ENCODE data around the gene AGPAT3. TPM values are rescaled to one million over a fixed set of nuclear protein-coding genes. Genes with fewer than 3 reads are reported as not detected.

Gene AGPAT3
- total and polyA plus RNA-seq, 2 experiments from 2014 or later: 41.0 to 51.2 TPM

DNA sequence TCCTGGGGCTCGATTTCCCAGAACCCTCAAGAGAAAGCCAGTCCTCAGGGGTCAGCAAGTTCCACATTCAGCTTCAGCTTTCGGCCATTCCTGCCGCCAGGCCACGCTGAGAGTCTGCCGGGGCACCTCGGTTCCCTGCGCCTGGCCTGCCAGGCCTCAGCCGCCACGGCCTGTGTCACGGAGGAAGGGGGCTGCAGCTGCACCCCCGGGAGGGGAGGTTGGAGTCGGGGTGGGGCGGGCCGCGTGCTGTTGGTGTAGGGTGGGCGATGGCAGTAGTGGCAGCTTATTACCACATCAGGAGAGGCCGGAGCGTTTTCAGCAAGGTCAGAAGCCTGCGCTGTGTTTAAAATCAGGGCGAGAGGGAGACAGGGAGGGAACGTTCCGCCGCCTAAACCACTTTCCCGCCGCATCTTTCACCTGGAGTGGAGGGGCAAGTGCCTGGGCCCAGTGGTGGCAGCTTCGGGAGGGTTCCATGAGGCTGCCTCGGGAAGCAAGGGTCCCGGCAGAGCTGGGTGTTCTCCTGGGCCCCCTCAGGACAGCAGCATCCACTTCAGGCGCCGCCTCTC is 78.6 kb downstream of the AGPAT3 start:
- no peaks in the 10 kb centered on the region for H3K9me3 ChIP-seq (ENCODE audit: low read depth)
- WGBS (ENCODE audit: low lambda C conversion rate, missing lambda C conversion rate): 95% methylated on average over 15 of the region's 30 CpGs
- no peak overlapping the region for H3K27ac ChIP-seq
- TF ChIP-seq, protein P1, sequence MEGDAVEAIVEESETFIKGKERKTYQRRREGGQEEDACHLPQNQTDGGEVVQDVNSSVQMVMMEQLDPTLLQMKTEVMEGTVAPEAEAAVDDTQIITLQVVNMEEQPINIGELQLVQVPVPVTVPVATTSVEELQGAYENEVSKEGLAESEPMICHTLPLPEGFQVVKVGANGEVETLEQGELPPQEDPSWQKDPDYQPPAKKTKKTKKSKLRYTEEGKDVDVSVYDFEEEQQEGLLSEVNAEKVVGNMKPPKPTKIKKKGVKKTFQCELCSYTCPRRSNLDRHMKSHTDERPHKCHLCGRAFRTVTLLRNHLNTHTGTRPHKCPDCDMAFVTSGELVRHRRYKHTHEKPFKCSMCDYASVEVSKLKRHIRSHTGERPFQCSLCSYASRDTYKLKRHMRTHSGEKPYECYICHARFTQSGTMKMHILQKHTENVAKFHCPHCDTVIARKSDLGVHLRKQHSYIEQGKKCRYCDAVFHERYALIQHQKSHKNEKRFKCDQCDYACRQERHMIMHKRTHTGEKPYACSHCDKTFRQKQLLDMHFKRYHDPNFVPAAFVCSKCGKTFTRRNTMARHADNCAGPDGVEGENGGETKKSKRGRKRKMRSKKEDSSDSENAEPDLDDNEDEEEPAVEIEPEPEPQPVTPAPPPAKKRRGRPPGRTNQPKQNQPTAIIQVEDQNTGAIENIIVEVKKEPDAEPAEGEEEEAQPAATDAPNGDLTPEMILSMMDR (IDR thresholded peaks at IDR 0.05; ENCODE audit: poor library complexity): no peak
- TF ChIP-seq EZH2phosphoT487 (IDR thresholded peaks at IDR 0.05; ENCODE audit: low read depth, severe bottlenecking, unreplicated experiment): no peak
- no peak for TF ChIP-seq EZH2 (IDR thresholded peaks at IDR 0.05; ENCODE audit: borderline replicate concordance)
- H3K36me3 ChIP-seq (replicated peaks; ENCODE audit: insufficient read depth, low read depth): no peaks in the 10 kb centered on the region
- peaks cover 44% of the 10 kb centered on the region for H4K20me1 ChIP-seq (ENCODE audit: insufficient read depth, poor library complexity, severe bottlenecking)
- H3K9me2 ChIP-seq (replicated peaks; ENCODE audit: insufficient read depth): no peaks in the 10 kb centered on the region
- H3K4me2 ChIP-seq: no peak overlapping the region
- no peak for DNase-seq (ENCODE audit: low spot score)
- H3K79me2 ChIP-seq: peaks cover 26% of the 10 kb centered on the region
- no peak overlapping the region for H2AFZ ChIP-seq
- no peaks in the 10 kb centered on the region for H3K27me3 ChIP-seq
- H3K4me1 ChIP-seq (ENCODE audit: insufficient read depth): peaks cover 4% of the 10 kb centered on the region
- H3K4me3 ChIP-seq: no peak overlapping the region

DNA sequence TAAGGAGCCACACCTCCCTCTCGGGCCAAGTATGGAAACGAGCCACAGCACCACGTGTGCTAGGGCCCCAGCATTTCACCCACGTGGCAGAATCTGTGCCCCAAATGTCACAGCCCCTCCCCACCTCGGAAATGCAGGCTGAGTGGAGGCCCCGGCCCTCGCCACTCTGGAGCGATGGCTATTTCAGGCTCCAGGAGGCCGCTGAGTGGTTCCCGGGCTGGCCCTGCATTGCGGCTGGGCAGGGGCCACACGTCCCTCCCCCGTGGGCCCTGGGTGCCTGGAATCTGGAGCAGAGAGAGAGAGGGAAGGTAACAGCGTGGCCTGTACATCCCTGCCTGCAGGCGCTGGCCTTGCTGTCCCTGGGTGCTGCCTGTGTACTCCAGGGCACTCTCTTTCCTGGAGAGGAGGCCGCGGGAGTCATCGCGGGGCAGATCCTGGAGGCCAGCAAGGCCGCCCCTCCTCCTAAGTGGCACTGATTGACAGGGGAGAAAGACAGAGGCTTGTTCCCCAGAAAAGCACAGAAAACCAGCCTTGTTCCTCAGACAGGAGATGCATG is 79.1 kb downstream of the AGPAT3 start:
- no peak for TF ChIP-seq EZH2 (IDR thresholded peaks at IDR 0.05; ENCODE audit: borderline replicate concordance)
- TF ChIP-seq, protein P1 (IDR thresholded peaks at IDR 0.05; ENCODE audit: poor library complexity): no peak
- no peak for TF ChIP-seq EZH2phosphoT487 (IDR thresholded peaks at IDR 0.05; ENCODE audit: low read depth, severe bottlenecking, unreplicated experiment)
- Histone ChIP-seq H2AFZ (no peak overlapping the region), H3K27ac (no peak overlapping the region), H3K9me3 (ENCODE audit: low read depth) (no peaks in the 10 kb centered on the region), H3K9me2 (replicated peaks; ENCODE audit: insufficient read depth) (no peaks in the 10 kb centered on the region), H3K79me2 (peaks cover 31% of the 10 kb centered on the region), H4K20me1 (ENCODE audit: insufficient read depth, poor library complexity, severe bottlenecking) (peaks cover 43% of the 10 kb centered on the region), H3K4me3 (no peak overlapping the region), H3K4me1 (ENCODE audit: insufficient read depth) (no peaks in the 10 kb centered on the region), H3K4me2 (no peak overlapping the region), H3K36me3 (replicated peaks; ENCODE audit: insufficient read depth, low read depth) (no peaks in the 10 kb centered on the region), H3K27me3 (no peaks in the 10 kb centered on the region)
- 88% methylated on average over 17 of the region's 20 CpGs for WGBS (ENCODE audit: low lambda C conversion rate, missing lambda C conversion rate)
- DNase-seq (ENCODE audit: low spot score): no peak

DNA sequence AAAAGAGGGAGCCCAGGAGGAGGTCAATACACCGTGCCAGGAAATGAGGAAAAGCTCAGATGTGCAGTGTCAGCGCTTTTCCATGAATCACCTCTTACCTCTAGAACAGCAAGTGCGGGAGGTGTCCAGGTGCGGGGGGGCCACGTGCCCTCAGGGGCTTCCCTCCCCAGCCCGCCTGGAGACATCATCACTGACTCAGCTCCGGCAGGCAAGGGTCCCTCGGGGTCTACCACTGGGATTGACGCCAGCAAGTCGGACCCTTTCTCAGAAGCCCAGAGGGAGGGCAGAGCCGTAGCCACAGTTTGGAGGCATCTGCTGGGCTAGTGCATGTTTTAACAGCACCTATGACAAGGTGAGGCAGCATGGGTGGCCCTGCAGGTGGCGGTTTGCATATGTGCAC is 79.7 kb downstream of the AGPAT3 start:
- no peak overlapping the region for H2AFZ ChIP-seq
- DNase-seq (ENCODE audit: low spot score): no peak
- TF ChIP-seq EZH2 (IDR thresholded peaks at IDR 0.05; ENCODE audit: borderline replicate concordance) (no peak), EZH2phosphoT487 (IDR thresholded peaks at IDR 0.05; ENCODE audit: low read depth, severe bottlenecking, unreplicated experiment) (no peak)
- TF ChIP-seq, protein P1 (IDR thresholded peaks at IDR 0.05; ENCODE audit: poor library complexity): no peak
- no peaks in the 10 kb centered on the region for H3K9me3 ChIP-seq (ENCODE audit: low read depth)
- peaks cover 37% of the 10 kb centered on the region for H4K20me1 ChIP-seq (ENCODE audit: insufficient read depth, poor library complexity, severe bottlenecking)
- no peak overlapping the region for H3K4me2 ChIP-seq
- no peak overlapping the region for H3K27ac ChIP-seq
- H3K36me3 ChIP-seq (replicated peaks; ENCODE audit: insufficient read depth, low read depth): no peaks in the 10 kb centered on the region
- peaks cover 29% of the 10 kb centered on the region for H3K79me2 ChIP-seq
- no peaks in the 10 kb centered on the region for H3K9me2 ChIP-seq (replicated peaks; ENCODE audit: insufficient read depth)
- H3K27me3 ChIP-seq: no peaks in the 10 kb centered on the region
- H3K4me1 ChIP-seq (ENCODE audit: insufficient read depth): no peaks in the 10 kb centered on the region
- WGBS (ENCODE audit: low lambda C conversion rate, missing lambda C conversion rate): 81% methylated on average over 11 of the region's 12 CpGs
- no peak overlapping the region for H3K4me3 ChIP-seq

Measured in hepatocyte (in vitro differentiated cells).